Lower lobe of right lung (tissue), 2 donors: Measurements from ENCODE around the gene HMCN2. TPM values are rescaled to one million over a fixed set of nuclear protein-coding genes. Genes with fewer than 3 reads are reported as not detected.

Source experiments
- ATAC-seq, 2 donors: fragments of 200-7000 bp; cut with Tn5 transposase; one replicate each; pipeline ENCODE4 v1.9.1; 2020 to 2022; ENCODE audit warnings: mild to moderate bottlenecking in 2 of 2, moderate library complexity in 2 of 2
- DNase-seq: peaks from one replicate; pipeline ENCODE4 v3.0.0-alpha.2; 2020
- H3K27ac ChIP-seq: fragments of 200-600 bp; one replicate; pipeline ENCODE4 v1.8.0; 2022
- H3K27me3 ChIP-seq: fragments of 200-600 bp; one replicate; pipeline ENCODE4 v1.8.0; 2022; ENCODE audit warnings: low read depth
- H3K36me3 ChIP-seq: fragments of 200-600 bp; one replicate; pipeline ENCODE4 v1.8.0; 2022; ENCODE audit warnings: mild to moderate bottlenecking
- H3K4me1 ChIP-seq: fragments of 200-600 bp; one replicate; pipeline ENCODE4 v1.8.0; 2022
- H3K4me3 ChIP-seq: fragments of 200-600 bp; one replicate; pipeline ENCODE4 v1.8.0; 2022; ENCODE audit warnings: mild to moderate bottlenecking
- H3K9me3 ChIP-seq: fragments of 200-600 bp; one replicate; pipeline ENCODE4 v1.8.0; 2022
- intact Hi-C: fragments of 100-400 bp; cut with DNase I; formaldehyde crosslinking; loops from one replicate; pipeline ENCODE4 v1.11.0; 2022
- total RNA-seq: library from RNA; stranded (reverse); fragmentation: NEBNext Ultra II Directional; extraction: Animal tissue kit (Norgen Biotek cat#: 25700); gene quantifications from one replicate; pipeline ENCODE4 v1.2.1, GENCODE V29; 2021
- TF ChIP-seq, protein P1 (sequence below): fragments of 200-600 bp; IDR thresholded peaks from one replicate; pipeline ENCODE4 v1.8.0; 2022; ENCODE audit warnings: antibody characterized with exemption, mild to moderate bottlenecking
- donor health status: DM: no; HTN: yes; CAD: no; lungs with severe emphysema.

Gene HMCN2
- total RNA-seq, 1 donor from 2014 or later: 4.7 TPM

DNA sequence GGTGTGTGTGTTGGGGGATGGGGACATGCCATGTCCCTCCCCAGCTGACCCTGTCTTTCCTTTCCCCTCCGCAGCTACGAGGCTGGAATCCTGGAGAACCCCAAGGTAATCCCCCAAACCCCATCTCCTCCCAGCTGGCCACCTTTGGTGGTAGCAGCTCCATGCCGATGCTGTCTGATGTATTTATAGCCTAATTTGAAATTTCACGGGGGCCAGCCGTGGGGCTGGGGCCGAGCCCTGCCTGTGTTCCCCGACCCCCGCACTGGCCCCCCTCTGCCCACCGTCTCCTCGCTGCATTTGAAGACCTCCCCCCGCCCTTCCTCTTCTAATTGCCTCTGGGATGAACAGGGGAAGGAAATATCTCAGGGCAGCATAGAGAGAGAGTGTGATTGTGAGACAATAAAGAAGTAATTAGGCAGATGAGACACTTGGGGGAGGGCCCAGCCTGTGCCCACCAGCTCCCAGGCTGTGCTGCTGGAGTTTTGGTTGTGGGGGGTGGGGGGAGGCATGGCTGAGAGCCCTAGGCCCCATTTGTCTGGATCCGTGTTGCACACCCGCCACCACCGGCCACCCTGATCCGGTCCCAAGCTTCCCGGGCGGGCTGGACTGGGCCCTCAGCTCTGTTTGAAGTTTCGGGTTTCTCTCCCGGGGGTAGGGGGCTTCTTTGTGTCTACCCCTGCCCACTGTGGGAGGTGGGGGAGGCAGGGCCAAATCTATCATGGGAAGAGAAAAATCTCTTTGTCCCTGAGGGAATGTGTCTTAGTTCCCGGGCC is 206.0 kb downstream of the HMCN2 start:
- intact Hi-C loops: no loop called here
- Histone ChIP-seq H3K27ac (no peak overlapping the region), H3K27me3 (no peaks in the 10 kb centered on the region), H3K9me3 (no peaks in the 10 kb centered on the region), H3K4me3 (no peak overlapping the region), H3K4me1 (no peaks in the 10 kb centered on the region), H3K36me3 (peaks cover 29% of the 10 kb centered on the region)
- TF ChIP-seq, protein P1, sequence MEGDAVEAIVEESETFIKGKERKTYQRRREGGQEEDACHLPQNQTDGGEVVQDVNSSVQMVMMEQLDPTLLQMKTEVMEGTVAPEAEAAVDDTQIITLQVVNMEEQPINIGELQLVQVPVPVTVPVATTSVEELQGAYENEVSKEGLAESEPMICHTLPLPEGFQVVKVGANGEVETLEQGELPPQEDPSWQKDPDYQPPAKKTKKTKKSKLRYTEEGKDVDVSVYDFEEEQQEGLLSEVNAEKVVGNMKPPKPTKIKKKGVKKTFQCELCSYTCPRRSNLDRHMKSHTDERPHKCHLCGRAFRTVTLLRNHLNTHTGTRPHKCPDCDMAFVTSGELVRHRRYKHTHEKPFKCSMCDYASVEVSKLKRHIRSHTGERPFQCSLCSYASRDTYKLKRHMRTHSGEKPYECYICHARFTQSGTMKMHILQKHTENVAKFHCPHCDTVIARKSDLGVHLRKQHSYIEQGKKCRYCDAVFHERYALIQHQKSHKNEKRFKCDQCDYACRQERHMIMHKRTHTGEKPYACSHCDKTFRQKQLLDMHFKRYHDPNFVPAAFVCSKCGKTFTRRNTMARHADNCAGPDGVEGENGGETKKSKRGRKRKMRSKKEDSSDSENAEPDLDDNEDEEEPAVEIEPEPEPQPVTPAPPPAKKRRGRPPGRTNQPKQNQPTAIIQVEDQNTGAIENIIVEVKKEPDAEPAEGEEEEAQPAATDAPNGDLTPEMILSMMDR: no peak
- no peak for DNase-seq
- no peak for ATAC-seq

DNA sequence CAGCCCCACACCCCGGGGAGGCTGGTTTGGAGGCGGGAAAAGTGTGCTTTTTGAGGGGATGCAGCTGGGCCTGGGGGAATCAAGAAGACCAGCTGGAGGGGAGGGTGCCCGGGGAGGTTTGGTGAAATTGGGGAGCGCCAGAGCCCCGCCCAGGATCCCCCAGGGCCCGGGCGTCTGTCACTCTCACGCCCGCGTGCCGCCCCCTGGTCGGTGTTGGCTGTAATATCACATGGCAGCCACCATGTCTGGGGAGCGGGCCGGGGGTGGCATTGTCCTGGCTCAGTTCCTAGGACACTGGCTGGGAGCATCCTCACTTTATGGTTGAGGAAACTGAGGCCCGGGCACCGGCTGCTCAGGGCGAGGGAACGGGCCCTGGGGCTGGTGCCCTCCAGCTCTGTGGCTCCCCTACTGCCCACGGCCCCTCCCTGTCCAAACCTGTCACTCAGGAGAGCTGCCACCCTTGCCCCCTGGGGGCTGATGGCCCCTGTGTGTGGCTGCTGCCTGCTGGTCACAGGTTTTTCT is 206.7 kb downstream of the HMCN2 start:
- intact Hi-C loops: no loop called here
- Histone ChIP-seq H3K27me3 (no peaks in the 10 kb centered on the region), H3K36me3 (peaks cover 30% of the 10 kb centered on the region), H3K9me3 (no peaks in the 10 kb centered on the region), H3K4me1 (no peaks in the 10 kb centered on the region), H3K27ac (no peak overlapping the region), H3K4me3 (no peak overlapping the region)
- TF ChIP-seq, protein P1: no peak
- ATAC-seq: no peak
- no peak for DNase-seq

DNA sequence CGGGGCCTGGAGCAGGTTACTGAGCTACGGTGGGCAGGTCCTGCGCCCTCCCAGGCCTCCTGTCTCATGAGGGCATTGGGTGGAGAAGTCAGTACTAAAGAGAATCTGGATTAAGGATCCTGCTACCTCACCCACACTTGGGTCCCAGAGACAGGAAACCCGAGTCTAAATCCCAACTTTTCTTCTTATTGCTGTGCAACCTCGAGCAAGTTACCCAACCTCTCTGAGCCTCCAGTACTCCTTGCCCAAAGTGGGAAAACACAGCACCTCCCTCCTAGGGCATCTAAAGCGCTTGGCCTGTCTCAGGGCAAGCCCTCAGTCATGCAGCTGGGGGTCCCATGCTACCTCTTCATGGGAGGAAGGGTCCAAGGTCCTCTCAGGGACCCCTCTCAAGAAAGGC is 207.4 kb downstream of the HMCN2 start:
- TF ChIP-seq, protein P1: no peak
- H3K4me1 ChIP-seq: no peaks in the 10 kb centered on the region
- no peaks in the 10 kb centered on the region for H3K27me3 ChIP-seq
- no peak for ATAC-seq
- DNase-seq: no peak
- H3K27ac ChIP-seq: no peak overlapping the region
- intact Hi-C loops: no loop called here
- H3K4me3 ChIP-seq: no peak overlapping the region
- no peaks in the 10 kb centered on the region for H3K9me3 ChIP-seq
- peaks cover 36% of the 10 kb centered on the region for H3K36me3 ChIP-seq

DNA sequence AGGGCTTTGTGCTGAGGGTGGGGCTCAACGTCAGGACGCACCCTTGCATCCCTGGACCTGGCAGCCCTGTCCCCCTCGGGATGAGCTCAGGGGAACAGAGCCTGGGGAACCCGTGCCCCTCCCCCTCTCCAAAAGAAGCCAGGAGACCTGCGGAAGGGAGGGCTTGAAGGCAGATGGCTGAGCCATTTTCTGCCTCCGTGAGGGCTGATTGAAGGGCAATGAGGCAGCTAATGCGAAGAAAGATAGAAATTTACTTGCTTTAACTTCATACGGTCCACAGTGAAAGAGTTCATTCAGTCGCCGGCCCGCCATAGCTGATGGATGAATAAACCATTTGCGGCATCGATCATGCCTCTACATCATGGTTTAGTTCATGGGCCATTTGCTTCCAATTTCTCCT is 208.0 kb downstream of the HMCN2 start:
- Histone ChIP-seq H3K4me1 (no peaks in the 10 kb centered on the region), H3K27me3 (no peaks in the 10 kb centered on the region), H3K36me3 (peaks cover 35% of the 10 kb centered on the region), H3K27ac (no peak overlapping the region), H3K9me3 (no peaks in the 10 kb centered on the region), H3K4me3 (no peak overlapping the region)
- TF ChIP-seq, protein P1: no peak
- no peak for DNase-seq
- intact Hi-C loops: no loop called here
- no peak for ATAC-seq

DNA sequence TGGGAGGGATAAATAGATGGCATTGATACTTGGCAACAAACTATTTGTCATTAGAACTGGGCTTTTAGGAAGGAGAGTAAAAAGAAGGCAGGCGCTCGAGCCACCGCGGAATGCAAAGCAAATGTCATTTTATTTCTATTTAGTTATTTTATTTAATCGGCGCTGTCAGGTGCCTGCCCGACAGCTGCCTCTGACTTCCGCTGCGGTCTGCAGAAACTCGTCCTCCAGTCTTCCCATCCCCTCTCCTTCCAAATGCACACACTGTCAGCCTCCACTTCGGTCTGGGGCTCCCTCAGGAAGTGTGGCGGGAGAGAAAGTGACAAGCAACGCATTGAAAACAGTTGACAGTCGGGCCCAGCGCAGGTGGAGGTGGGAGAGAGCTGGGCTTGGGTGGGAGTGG is 208.5 kb downstream of the HMCN2 start:
- TF ChIP-seq, protein P1: no peak
- Histone ChIP-seq H3K27me3 (no peaks in the 10 kb centered on the region), H3K27ac (no peak overlapping the region), H3K4me1 (no peaks in the 10 kb centered on the region), H3K4me3 (no peak overlapping the region), H3K9me3 (no peaks in the 10 kb centered on the region), H3K36me3 (peaks cover 31% of the 10 kb centered on the region)
- no peak for ATAC-seq
- DNase-seq: no peak
- intact Hi-C loops: no loop called here
